ENCODE measurements around the gene EMID1.

Gene EMID1

DNA sequence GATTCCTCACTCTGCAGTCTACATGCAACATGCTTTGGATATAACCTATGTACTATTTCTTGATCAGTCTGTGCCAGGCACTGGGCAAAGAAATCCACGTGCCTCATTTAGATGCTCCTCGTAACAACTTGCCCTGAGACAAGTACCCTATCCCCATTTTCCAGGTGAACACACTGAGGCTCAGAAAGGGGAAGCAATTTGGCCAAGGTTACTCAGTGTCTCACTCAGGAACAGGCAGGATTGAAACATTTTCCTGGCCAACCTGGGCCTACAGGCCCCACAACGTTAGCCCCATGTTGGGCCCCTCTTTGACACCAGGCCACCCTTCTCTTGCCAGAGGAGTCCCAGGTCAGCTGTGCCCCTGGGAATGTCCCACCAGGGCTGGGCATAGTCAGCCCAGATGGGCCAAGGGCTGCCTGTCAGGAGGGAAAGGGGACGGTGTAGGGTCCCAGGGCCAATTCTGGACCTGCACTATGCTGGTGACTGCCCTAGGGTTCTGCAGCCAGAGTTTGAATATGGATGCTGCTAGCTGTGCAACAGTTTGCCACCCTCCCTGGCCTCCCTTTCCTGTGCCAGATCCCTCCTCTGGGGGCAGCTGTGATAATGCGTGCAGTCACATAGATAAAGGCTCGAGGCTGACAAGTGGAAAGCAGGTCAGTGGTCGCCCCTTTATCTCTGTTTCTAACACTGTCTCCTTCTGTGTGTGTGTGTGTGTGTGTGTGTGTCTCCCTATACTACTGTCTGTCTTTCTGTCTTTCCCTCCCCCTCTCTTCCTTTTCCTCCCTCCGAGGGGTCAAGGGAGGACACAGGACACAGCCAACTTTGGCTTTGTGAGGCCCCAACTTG lies 10.4 kb upstream of the EMID1 start:
- DNase-seq = no peak

DNA sequence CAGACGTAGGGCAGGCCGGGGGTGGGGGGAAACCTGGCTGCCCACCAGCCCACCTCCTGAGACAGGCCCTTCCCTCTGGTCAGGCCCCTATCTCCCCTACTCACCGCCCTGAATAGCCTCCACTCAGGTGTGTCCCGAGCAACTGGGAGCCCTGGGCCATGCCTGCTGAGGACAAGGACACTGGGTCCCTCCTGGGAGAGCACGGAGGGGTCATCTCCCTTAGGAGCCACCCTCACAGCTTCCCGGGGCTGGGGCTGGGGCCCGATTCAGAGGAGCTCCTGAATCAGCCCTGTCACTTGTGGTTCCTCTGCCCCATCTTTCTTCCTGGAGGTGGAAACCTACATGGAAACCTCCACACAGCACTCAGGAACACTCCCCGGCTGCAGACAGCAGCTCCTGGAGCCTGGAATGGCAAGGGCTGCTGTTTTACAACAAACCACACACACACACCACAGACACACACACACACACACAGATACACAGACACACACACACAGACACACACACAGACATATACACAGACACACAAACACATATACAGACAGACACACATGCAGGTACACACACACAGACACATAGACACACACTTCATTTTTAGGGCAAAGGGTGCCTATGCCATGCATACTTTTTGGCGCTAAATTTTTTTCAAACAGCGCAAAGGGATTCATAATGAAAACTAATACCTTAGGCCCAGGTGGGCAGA lies 9.6 kb upstream of the EMID1 start:
- DNase-seq = no peak

DNA sequence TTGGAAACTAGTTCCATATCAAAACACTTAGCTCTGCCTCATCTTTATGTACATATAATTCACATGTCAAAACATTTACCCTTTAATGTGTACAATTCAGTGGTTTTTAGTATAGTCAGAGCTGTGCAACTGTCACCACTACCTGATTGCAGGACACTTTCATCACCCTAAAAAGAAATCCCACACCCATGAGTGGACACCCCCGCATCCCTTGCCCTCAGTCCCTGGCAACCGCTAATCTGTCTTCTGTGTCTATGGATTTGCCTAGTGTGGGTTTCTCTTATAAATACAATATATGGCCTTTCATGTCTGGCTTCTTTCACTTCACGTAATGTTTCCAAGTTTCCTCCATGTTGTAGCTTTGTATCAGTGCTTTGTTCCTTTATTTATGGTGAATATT lies 8.6 kb upstream of the EMID1 start:
- DNase-seq = no peak

DNA sequence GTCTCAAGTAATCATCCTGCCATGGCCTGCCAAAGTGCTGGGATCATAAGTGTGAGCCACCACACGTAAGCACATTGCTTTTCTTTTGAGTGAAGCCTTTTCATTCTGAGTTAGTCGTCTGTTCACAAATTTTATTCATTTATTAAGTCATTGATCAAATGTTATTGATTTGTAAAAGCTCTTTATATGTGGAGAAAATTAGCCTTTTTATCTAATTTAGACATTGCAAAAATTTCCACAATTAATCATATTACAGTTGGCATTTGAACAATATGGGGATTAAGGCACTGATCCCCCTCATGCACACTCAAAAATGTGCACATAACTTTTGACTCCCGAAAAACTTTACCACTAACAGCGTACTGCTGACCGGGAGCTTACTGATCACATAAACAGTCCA lies 7.5 kb upstream of the EMID1 start:
- no peak for DNase-seq

DNA sequence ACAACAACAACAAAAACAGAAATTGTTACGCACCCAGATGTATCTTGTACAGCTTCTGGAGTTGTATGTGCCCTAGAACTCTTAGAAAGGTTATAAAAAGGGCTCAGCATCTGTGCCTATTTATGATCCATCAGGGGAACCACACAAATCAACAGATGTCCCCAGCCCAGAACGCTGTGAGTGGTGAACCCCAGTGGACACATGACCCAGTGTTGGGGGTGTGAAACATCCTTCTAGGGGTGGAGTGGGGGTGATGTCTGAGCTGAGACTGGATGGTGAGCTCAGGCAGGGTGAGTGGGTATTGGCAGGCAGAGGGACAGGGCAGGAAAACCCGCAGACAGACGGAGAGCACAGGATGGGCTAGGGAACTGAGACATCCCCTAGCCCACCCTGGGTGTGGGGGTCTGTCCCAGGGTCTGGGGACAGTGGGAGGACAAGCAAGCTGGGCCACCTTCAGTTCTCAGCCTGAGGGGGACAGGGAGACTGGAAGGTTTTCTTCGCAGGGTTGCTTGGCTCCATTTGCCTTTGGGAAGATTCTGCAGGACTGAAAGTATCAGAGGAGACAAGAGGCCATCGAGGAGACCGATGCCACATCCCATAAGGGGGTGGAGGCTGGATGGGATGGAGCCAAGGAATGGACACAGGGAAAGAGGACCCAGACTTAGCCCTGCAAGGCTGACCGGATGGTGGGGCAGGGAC lies 5.8 kb upstream of the EMID1 start:
- DNase-seq = no peak

DNA sequence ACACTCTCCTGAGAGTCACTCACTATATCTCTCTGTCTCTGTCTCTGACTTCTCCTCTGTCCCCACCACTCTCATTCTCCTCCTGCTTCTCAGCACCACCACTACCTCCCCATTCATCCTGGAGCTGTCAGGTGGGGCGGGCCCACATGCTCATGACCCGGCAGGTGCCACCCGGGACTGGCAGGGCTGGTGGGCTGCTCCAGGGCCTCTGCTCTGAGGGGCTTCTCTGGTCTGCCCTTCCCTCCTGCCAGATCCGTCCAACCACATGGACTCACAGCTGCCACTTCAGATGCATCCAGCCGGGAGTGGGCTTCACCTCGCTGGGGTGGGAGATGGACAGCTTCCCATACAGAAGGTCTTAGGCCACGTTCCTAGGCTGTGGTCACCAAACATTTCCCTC lies 4.8 kb upstream of the EMID1 start:
- DNase-seq = no peak

DNA sequence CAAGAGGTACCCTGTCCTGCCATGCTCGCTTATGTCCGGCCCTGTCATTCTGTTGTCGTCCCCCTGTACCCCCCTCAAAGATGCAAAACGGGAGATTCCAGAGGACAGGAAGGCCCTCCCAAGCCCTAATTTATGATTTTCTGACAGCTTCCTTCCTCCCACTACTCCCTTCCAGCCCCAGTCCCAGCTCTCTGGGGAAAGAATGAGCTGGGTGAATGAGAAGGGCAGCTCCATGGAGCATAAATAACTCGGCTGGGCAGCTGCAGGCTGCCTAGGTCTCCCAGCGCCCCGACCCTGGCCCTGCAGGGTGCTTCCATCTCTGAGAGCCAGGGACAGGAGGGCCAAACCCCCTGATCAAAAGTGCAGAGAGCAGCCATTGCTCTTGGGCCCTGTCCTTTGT lies 3.9 kb upstream of the EMID1 start:
- DNase-seq = no peak

DNA sequence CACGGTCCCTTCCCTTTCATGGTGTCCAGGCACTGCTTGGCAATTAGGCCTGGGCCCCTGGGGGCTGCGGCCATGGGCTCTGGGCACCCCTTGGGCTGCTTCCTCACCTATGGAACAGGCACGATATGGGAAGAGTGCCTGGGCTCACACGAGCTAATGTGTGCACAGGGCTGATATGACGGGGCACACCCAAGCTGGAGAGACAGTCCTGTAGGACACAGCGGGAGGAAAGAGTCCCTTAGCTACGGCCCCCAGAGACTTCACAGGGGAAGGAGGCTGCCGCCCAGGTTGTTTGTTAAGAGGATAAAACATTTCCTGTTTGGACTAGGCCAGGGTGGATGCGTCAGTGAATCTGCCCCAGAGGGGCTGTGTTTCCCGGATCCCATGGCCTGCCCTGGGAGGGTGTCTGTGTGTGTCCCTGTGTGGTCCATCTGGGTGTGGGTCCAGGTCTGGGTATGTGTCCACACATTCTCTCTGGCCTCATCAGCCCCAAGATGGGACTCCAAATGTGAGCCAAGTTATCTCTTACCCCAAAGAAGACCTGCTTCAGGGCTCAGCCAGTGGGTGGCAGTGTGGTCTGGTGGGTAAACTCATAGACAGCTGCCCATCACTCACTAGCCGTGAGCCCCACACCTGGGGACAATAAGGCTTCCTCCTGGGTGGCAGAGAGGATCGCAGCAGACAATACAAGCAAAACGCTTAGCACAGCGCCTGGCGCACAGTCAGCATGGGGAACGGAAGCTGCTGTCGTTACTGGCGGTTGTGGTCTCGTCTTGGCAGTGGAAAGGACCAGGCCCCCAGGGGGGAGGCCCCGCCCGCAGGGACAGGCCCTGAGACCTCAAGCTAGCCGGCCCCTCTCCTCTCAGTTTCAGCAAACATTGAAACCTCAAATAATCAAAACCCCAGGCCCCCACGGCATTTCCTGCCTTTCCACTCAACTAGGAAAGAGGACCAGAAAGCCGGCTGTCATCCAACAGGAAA lies 3.2 kb upstream of the EMID1 start:
- peak; percentile 89 for DNase-seq

DNA sequence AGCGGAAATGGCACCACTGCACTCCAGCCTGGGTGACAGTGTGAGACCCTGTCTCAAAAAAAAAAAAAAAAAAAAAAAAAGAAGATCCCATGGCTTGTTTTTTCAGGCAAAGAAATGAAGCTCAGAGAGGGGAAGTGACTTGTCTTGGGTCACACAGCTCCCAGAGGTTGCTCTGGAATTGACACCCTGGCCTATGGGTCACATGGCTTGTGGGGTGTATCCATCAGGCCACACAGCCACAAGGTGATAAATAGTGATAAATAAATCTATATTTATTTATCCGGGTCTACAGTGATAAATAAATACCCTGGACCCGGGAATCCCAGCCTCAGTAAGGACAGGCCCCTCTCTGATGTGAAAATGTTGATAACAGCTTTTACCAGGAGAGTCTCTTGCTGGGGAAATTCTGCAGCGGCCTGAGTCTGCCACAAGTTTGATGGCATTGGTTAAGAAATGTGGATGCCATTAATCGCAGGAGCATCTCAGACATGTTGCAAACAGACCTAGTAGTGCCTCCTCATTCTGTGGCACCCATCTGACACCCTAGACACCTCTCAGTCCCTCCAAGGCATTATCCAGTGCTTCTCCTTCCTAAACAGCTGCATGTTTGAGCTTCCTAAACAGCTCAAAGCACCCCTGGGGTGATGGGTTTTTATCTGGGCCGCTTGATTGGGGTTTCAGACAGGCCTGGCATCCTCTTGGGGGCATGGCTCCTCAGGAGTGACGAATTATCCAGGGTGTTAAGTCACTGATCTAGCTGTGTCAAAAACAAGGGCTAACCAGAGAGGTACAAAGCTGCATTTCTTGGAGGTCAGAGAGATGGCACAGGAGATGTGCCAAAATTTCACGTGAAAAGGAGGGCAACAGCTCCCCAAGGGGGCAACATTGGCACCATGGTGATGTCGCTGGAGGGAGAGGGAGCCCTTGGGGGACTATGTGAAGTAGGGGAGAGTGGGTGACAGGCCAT lies 1.9 kb upstream of the EMID1 start:
- no peak for DNase-seq

DNA sequence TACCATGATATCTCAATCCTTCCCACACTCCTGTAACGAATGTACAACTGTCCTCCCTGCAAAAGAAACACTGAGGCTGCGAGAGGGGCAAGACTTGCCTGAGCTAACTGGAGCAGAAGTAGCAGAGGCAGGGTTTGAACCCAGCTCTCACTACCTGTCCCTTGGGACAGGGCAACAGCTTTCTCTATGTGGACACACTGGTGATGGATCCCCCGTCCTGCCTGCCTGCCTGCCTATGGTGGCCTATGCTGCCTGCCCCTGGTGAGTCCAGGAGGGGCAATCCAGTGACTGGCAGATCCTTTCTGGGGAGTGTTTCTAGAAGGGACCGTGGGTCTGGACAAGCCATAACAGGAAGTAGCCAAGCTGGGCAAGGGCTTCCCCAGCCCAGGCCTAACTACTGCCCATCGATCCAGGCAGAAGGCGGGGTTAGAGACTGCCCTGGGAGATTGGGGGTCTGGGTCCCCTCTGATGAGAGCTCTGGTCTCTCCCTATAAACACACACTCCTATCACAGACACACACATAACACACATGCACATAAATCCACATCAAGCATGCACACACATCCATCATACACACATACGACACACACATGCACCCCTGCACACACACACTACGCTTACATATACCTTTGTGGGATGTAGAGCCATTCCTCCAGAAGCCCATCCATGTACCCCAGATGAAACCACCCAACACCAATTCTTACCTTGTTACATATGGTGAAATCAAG lies 1.1 kb upstream of the EMID1 start:
- no peak for DNase-seq

DNA sequence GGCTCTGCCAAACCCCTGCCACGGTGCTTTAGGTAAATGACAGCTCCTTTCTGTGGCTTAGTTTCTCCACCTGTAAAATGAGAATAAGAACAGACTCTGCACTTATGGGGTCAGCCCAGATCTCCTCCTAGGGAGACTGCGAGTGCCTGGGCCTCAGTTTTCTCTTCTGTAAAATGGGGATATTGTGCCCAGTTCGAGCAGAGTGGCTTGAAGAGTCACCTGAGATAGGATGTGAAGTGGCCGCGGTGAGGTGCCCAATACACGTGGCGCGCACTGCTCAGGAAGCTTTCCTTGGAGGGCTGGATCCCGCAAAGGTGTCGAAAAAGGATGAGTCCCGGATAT lies 473 bp upstream of the EMID1 start:
- DNase-seq = no peak

DNA sequence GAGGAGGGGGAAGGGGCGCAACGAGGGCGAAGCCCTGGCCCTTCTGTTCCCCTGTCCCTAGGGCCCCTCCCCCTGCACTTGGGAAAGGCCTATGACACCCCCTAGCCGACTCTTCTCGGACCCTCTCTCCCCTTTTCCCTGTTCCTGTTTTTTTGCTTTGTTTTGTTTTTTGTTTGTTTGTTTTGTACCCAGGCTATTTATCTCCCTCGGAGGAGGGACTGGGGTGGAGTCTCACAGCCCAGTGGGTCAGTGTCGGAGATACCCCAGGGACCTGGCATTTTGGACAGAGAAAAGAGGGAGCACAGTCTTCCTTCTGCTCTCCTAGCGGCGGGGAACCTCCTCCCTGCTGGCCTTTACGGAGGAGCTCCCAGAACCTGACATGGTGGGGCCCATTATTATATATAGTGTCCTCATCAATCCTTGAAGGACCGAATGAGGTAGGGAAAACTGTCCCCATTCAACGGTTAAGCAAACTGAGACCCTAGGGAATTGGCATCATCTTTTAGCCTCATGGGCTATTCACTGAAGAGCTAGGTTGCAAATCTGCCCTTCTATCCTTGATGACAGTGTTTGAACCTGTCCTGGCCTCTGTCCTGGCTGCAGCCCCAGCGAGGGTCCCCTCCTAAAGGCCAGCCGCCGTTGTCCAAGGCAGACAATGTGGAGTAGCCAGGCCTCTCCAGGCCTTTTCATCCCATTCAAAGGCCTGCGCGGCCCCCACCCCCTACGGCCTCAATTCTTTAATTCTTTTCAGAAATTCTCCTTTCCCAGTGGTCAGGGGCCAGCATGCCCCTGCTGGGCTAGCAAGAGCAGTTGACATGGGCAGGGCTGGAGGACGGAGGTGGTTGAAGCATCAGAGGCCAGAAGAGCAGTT lies 911 bp downstream of the EMID1 start:
- no peak for DNase-seq

DNA sequence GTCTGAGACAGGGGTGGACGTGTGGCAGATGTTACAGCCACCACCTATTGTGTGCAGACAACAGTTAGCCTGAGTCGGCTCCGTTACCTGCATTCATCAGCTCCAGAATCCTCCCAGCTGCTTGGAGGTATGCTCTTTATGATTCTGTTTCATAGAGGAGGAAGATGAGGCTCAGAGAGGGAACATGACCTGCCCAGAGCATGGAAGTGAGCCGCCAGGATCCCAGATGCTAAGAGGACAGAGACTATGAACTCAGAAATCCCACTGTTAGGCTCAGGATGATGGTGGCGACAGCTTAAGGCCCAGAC lies 1.5 kb downstream of the EMID1 start:
- no peak for DNase-seq

DNA sequence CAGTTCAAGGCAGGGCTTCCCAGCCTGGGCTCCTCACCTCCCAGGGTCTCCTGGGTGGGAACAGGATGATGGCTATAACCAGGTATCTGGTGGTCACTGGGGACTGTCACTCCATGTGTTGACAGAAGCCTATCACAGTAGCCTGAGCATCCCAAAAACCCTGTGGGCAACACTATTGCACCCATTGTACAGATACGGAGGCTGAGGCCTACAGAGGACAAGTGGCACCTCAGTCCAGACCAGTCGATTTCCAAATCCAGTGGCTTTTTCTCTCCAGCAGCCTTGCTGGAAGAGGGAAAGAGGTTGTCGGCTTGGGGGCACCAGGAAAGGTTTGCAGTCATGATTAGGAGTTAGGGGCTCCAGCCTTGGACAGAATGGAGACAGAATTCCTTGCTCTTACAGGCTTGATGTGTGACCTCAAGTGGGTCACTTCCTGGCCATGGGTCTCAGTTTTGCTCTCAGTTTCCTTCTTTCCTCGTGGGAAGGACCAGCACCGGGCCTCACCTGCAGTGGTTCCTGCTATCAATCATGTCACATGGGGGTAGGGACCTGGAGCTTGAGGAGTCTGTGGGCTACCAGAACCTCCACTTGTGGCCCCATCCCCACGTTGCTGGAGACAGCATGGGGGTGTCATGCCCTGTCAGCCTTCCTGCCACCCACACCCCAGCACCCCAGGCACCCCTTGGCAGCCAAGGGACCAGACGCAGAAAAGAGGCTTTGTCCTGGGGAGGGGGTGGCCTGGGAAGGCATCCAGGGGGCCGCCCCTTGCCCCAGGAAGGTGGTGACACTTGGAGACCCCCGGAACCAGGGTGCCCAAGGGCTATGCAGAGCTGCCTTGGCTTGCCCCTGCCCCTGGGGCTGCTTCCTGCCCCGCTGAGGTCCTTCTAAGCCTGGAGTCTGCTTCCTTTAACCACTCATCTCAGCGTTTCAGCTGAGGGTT lies 2.1 kb downstream of the EMID1 start:
- no peak for DNase-seq

DNA sequence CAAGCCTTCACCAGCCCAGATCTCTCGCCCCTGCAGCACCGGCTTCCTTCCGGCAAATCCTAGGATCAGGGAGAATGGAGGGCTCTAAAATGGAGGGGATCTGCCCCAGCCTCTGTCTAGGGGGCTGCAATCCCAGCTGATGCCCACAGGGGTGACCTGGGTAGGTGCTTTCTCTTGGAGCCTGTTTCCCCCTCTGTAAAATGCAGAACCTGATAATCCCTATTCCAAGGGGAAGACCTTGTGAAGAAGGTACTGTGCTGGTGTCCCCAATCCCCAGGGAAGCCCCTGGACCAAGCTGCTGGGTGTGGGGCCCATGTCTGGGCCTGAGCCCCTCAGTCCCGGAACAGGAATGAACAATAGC lies 2.8 kb downstream of the EMID1 start:
- no peak for DNase-seq

DNA sequence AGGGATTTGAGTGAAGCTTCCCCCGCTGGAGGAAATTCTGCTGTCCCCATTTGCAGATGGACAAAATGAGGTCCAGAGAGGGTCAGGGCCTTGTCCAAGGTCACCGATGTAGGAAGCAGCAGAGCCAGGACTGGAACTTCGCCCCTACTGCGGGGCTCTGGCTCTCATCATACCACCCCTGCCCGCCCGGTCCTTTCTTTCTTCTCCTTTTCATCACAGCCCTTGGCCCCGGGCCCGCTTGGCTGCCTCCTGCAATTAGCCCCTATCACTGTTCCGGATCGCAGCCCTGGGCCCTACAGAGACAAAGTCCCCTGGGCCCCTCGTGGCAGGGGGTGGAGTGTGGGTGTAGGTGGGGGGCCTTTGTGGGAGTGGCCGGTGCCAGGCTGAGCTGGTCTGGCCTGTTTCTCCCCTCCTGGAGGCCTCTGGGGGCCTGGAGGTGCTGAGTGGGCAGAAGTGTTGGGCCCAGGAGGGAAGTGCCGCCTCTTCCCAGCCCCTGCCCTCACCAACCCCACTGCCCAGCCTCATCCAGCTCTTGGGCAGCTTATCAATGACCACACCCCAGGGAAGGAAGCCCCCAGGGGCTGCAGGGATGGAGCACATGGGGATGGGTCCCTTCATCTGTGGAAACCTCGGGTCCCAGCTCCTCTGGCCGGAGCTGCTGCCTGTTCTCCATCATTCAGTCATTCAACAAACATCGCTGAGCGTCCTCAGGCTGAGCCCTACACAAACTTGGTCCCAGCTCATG lies 3.4 kb downstream of the EMID1 start:
- DNase-seq = no peak

DNA sequence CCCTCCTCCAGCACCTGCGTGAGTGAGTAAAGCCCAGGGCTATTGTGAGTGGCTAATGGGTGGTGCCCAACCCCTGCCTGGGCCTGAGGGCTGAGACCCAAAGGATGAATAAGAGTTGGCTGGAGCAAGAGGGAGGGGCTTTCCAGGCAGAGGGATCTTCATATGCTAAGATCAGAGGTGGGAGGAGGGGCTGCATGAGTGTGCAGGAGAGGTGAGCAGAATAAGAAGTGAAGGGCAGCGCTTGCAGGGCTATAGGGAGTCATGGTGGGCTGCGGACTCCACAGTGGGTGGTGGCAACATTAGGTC lies 3.9 kb downstream of the EMID1 start:
- no peak for DNase-seq

DNA sequence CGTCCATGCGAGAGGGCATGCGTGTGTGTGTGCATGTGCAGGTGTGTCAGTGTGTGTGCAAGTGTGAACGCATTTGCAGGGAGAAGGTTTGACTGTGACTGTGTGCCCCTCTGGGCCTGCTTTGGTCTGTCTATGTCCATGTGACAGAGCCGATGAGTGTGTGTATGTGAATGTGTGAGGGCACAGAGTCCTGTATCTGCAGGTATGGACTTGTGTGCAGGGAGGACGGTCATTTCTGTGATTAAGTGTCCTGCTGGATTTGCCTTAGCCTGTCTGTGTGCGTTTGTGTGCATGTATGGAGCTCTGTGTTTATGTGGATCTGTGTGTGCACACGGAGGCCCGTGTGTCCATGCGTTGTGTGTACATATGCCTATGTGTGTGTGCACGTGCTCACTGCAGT lies 5.4 kb downstream of the EMID1 start:
- DNase-seq = no peak

Measured in activated CD4-positive, alpha-beta T cell treated with anti-CD3 and anti-CD28 coated beads, Interleukin-2, Interleukin-6, amounts not matched to agents 100 ng/mL and 50 ng/mL, durations not matched to agents 16 hours and 8 hours (primary cell).